GM12878 (cell line): ENCODE data around the gene IREB2. TPM values are rescaled to one million over a fixed set of nuclear protein-coding genes. Genes with fewer than 3 reads are reported as not detected.

Source experiments
- ATAC-seq: fragments of 200-7000 bp; cut with Tn5 transposase; 3 replicates; pipeline ENCODE4 v1.9.1; 2020; ENCODE audit warnings: mild to moderate bottlenecking, moderate library complexity
- BruUV-seq: library from RNA; stranded (reverse); fragments of 400-500 nt; replicated peaks from 2 replicates; lab custom pipeline; 2021; lab: Mats Ljungman, UMichigan
- CTCF ChIA-PET: fragments of 300-600 bp; sonication (Branson Sonifier 250); formaldehyde crosslinking; extraction: SDS; loops from one replicate; lab custom pipeline; 2021; ENCODE audit warnings: inconsistent platforms; lab: Yijun Ruan, JAX
- POLR2A ChIA-PET: fragments of 350-600 bp; formaldehyde crosslinking; extraction: SDS; loops from one replicate; lab custom pipeline; 2021; ENCODE audit warnings: inconsistent platforms; lab: Charles Lee
- RAD21 ChIA-PET: fragments of 300-600 bp; sonication (Branson Sonifier 250); formaldehyde crosslinking; loops from one replicate; lab custom pipeline; 2023; ENCODE audit warnings: antibody characterized with exemption; ENCODE audit not compliant: unreplicated experiment; lab: Charles Lee
- SMC1A ChIA-PET: fragments of 300-600 bp; sonication (Branson Sonifier 250); formaldehyde crosslinking; loops from one replicate; lab custom pipeline; 2023; ENCODE audit not compliant: unreplicated experiment, uncharacterized antibody; lab: Charles Lee
- DNase-seq: peaks from one replicate; pipeline ENCODE4 v3.0.0-alpha.2; 2011; ENCODE audit warnings: low read depth, low spot score
- FAIRE-seq: peaks from 3 replicates; lab custom pipeline; 2011; peaks lifted over from hg19 to GRCh38; lab: Jason Lieb, UNC
- H2AFZ ChIP-seq: 2 replicates; pipeline ENCODE4 v1.6.0; 2011; ENCODE audit warnings: low read depth, low read length, control low read depth; ENCODE audit not compliant: control insufficient read depth
- H3K27ac ChIP-seq: 2 replicates; pipeline ENCODE4 v1.5.1; 2011; ENCODE audit warnings: control low read depth; ENCODE audit not compliant: control insufficient read depth, insufficient read depth
- H3K27me3 ChIP-seq, 2 experiments: replicated peaks in 1 of 2; 2 replicates each; pipeline versions ENCODE4 v1.6.0 to v1.6.1; 2011; ENCODE audit warnings: low read length in 1 of 2; ENCODE audit not compliant: control insufficient read depth in 2 of 2, insufficient read depth in 2 of 2
- H3K36me3 ChIP-seq, 2 experiments: 2 replicates each; pipeline ENCODE4 v1.5.1; 2011; ENCODE audit warnings: low read length in 1 of 2; ENCODE audit not compliant: control insufficient read depth in 2 of 2, insufficient read depth in 2 of 2
- H3K4me1 ChIP-seq: 2 replicates; pipeline ENCODE4 v1.6.1; 2011; ENCODE audit warnings: mild to moderate bottlenecking, low read length, moderate library complexity, mixed read lengths; ENCODE audit not compliant: control insufficient read depth, insufficient read depth
- H3K4me2 ChIP-seq: 2 replicates; pipeline ENCODE4 v1.6.0; 2011; ENCODE audit warnings: control low read depth; ENCODE audit not compliant: control insufficient read depth, insufficient read depth
- H3K4me3 ChIP-seq: fragments of 200-600 bp; sonication (generic); 2 replicates; pipeline ENCODE4 v1.5.1; 2016
- H3K79me2 ChIP-seq: 2 replicates; pipeline ENCODE4 v1.6.0; 2011; ENCODE audit warnings: low read length; ENCODE audit not compliant: control insufficient read depth, insufficient read depth
- H3K9ac ChIP-seq: 2 replicates; pipeline ENCODE4 v1.8.0; 2011; ENCODE audit warnings: low read length, control low read depth, mixed read lengths; ENCODE audit not compliant: control insufficient read depth, insufficient read depth
- H3K9me3 ChIP-seq: replicated peaks from 3 replicates; pipeline ENCODE4 v1.5.1; 2011; ENCODE audit warnings: mild to moderate bottlenecking, low read length; ENCODE audit not compliant: control insufficient read depth, insufficient read depth
- H4K20me1 ChIP-seq: 2 replicates; pipeline ENCODE4 v1.6.0; 2011; ENCODE audit not compliant: control insufficient read depth, insufficient read depth
- BACH1 ChIP-seq: fragments of 450-650 bp; IDR thresholded peaks from 2 replicates; pipeline ENCODE4 v1.6.1; 2017; ENCODE audit warnings: mild to moderate bottlenecking, borderline replicate concordance
- BHLHE40 ChIP-seq, 2 experiments: fragments of 450-650 bp in 1 of 2; IDR thresholded peaks; 2 replicates each; pipeline ENCODE4 v1.6.1; 2011 to 2017; ENCODE audit warnings: low read depth in 2 of 2, borderline replicate concordance in 1 of 2, improper control_type of control experiment in 1 of 2, low read length in 1 of 2, mild to moderate bottlenecking in 1 of 2
- IRF4 ChIP-seq: IDR thresholded peaks from 2 replicates; pipeline ENCODE4 v1.6.1; 2011; ENCODE audit warnings: low read depth, low read length
- JUND ChIP-seq: IDR thresholded peaks from 2 replicates; pipeline ENCODE4 v1.6.1; 2012; ENCODE audit warnings: low read depth, mild to moderate bottlenecking, low read length, improper control_type of control experiment, moderate library complexity
- KAT2A ChIP-seq: conservative IDR thresholded peaks from 2 replicates; pipeline ENCODE4 v1.6.1; 2011; ENCODE audit warnings: low read depth, low read length; ENCODE audit not compliant: control insufficient read depth
- KDM1A ChIP-seq: fragments of 200-600 bp; sonication (generic); IDR thresholded peaks from 2 replicates; pipeline ENCODE4 v1.6.1; 2016; ENCODE audit warnings: borderline replicate concordance
- LARP7 ChIP-seq: fragments of 450-650 bp; IDR thresholded peaks from 2 replicates; pipeline ENCODE4 v1.6.1; 2017; ENCODE audit warnings: mild to moderate bottlenecking
- MXI1 ChIP-seq: fragments of 150-350 bp; IDR thresholded peaks from 2 replicates; pipeline ENCODE4 v1.6.1; 2011; ENCODE audit warnings: low read depth, mild to moderate bottlenecking, inconsistent platforms, low read length, improper control_type of control experiment
- MYC ChIP-seq: IDR thresholded peaks from 2 replicates; pipeline ENCODE4 v1.6.1; 2011; ENCODE audit warnings: mild to moderate bottlenecking, low read length, moderate library complexity, inconsistent platforms; ENCODE audit not compliant: insufficient read depth, insufficient replicate concordance, insufficient read length, severe bottlenecking
- NFXL1 ChIP-seq: fragments of 450-650 bp; IDR thresholded peaks from 2 replicates; pipeline ENCODE4 v1.6.1; 2017; ENCODE audit warnings: antibody characterized with exemption, mild to moderate bottlenecking, borderline replicate concordance
- NRF1 ChIP-seq: conservative IDR thresholded peaks from 2 replicates; pipeline ENCODE4 v1.6.1; 2011; ENCODE audit warnings: mild to moderate bottlenecking, low read depth, low read length, improper control_type of control experiment
- POLR2A ChIP-seq: IDR thresholded peaks from 2 replicates; pipeline ENCODE4 v1.6.1; 2011; ENCODE audit warnings: low read depth, mild to moderate bottlenecking, low read length
- SREBF2 ChIP-seq: IDR thresholded peaks from 2 replicates; pipeline ENCODE4 v1.6.1; 2012; ENCODE audit warnings: mild to moderate bottlenecking, low read length
- ZNF592 ChIP-seq: fragments of 450-650 bp; IDR thresholded peaks from 2 replicates; pipeline ENCODE4 v1.6.1; 2017; ENCODE audit warnings: mild to moderate bottlenecking, moderate library complexity
- WGBS: methylation state at CpG from one replicate; pipeline ENCODE4 v1.1.6; 2016; ENCODE audit warnings: low lambda C conversion rate; ENCODE audit not compliant: insufficient replicate concordance, insufficient coverage; ENCODE audit errors: missing lambda C conversion rate; 5-methylcytosine and 5-hydroxymethylcytosine counted together
- in situ Hi-C: fragments of 300-500 bp; cut with MboI; formaldehyde crosslinking; loops from 9 replicates; pipeline ENCODE4 v1.14.3; 2018; ENCODE audit warnings: mixed read lengths
- intact Hi-C: fragments of 100-400 bp; cut with micrococcal nuclease; formaldehyde crosslinking; loops from one replicate; pipeline ENCODE4 v1.14.2; 2022; ENCODE audit not compliant: unreplicated experiment
- polyA plus RNA-seq, 11 experiments: library from polyadenylated mRNA; depleted of rRNA in 4 of 11; unstranded in 6 of 11; stranded (reverse) in 5 of 11; fragments of >200 nt; fragmentation: Nextera tagmentation in 4 of 11; fragmentation: Illumina TruSeq in 1 of 11; extraction: Ambion mirVana in 4 of 11; extraction: Trizol in 1 of 11; gene quantifications; 1 replicate in 1 of 11; 2 replicates in 10 of 11; pipeline versions ENCODE4 v1.2.1 to v1.2.3, GENCODE V29; 2011 to 2016; ENCODE audit warnings: inconsistent platforms in 2 of 11, missing spikeins in 2 of 11, low read depth in 1 of 11
- total RNA-seq, 4 experiments: library from RNA; depleted of rRNA in 3 of 4; stranded (reverse); fragments of >200 nt in 3 of 4; fragmentation: Illumina TruSeq in 1 of 4; extraction: Trizol in 1 of 4; gene quantifications; 2 replicates each; pipeline versions ENCODE4 v1.2.1 to v1.2.3, GENCODE V29; 2013 to 2021
- TF ChIP-seq, protein P1 (sequence below): fragments of 450-650 bp; IDR thresholded peaks from 2 replicates; pipeline ENCODE4 v1.6.1; 2017; ENCODE audit warnings: mild to moderate bottlenecking, moderate library complexity

IREB2 gene
- total and polyA plus RNA-seq, 10 of the 15 experiments (the other 5 are each of a cell fraction or from before 2014, with no cell fraction given): 13.0 to 52.4 (median 24.4) TPM

GRCh38 chr15:78418686-78419085, 19.3 kb upstream of the IREB2 start:
- ChIA-PET SMC1A (interaction anchor here (1.1 to 1.2 kb wide), 2 partner anchors 26 to 53 kb away, joined by 3 read pairs; no protein-coding TSS in a partner anchor), RAD21 (interaction anchor here (0.7 kb wide), 1 partner anchor 559 kb away, joined by 3 read pairs; no protein-coding TSS in a partner anchor), POLR2A (no interaction called here), CTCF (interaction anchor here (0.7 to 10.6 kb wide), 5 partner anchors 10 to 223 kb away, joined by 3 to 175 read pairs (median 3); no protein-coding TSS in a partner anchor)
- no peaks in the 10 kb centered on the region for H3K4me1 ChIP-seq
- no peaks in the 10 kb centered on the region for H3K79me2 ChIP-seq
- no peak overlapping the region for H3K4me2 ChIP-seq
- in situ Hi-C loops (loop anchor here (10.0 kb wide), 1 partner anchor 104 kb away; no protein-coding TSS in a partner anchor), intact Hi-C loops (no loop called here)
- BruUV-seq: no TSS peak
- no peaks in the 10 kb centered on the region for H4K20me1 ChIP-seq
- FAIRE-seq: no peak
- TF ChIP-seq BACH1 (no peak), MYC (no peak), LARP7 (no peak), NFXL1 (no peak), IRF4 (no peak), POLR2A (no peak), KAT2A (no peak), SREBF2 (no peak), ZNF592 (no peak), KDM1A (no peak), JUND (no peak), MXI1 (no peak), NRF1 (no peak), BHLHE40 (IDR thresholded peaks at IDR 0.05; ENCODE audit: borderline replicate concordance in 1 of 2, low read depth in 2 of 2, low read length in 1 of 2) (no peak)
- TF ChIP-seq, protein P1, sequence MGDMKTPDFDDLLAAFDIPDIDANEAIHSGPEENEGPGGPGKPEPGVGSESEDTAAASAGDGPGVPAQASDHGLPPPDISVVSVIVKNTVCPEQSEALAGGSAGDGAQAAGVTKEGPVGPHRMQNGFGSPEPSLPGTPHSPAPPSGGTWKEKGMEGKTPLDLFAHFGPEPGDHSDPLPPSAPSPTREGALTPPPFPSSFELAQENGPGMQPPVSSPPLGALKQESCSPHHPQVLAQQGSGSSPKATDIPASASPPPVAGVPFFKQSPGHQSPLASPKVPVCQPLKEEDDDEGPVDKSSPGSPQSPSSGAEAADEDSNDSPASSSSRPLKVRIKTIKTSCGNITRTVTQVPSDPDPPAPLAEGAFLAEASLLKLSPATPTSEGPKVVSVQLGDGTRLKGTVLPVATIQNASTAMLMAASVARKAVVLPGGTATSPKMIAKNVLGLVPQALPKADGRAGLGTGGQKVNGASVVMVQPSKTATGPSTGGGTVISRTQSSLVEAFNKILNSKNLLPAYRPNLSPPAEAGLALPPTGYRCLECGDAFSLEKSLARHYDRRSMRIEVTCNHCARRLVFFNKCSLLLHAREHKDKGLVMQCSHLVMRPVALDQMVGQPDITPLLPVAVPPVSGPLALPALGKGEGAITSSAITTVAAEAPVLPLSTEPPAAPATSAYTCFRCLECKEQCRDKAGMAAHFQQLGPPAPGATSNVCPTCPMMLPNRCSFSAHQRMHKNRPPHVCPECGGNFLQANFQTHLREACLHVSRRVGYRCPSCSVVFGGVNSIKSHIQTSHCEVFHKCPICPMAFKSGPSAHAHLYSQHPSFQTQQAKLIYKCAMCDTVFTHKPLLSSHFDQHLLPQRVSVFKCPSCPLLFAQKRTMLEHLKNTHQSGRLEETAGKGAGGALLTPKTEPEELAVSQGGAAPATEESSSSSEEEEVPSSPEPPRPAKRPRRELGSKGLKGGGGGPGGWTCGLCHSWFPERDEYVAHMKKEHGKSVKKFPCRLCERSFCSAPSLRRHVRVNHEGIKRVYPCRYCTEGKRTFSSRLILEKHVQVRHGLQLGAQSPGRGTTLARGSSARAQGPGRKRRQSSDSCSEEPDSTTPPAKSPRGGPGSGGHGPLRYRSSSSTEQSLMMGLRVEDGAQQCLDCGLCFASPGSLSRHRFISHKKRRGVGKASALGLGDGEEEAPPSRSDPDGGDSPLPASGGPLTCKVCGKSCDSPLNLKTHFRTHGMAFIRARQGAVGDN: no peak
- 56% methylated on average over 9 of the region's 9 CpGs for WGBS
- DNase-seq: no peak
- no peak overlapping the region for H3K9ac ChIP-seq
- no peaks in the 10 kb centered on the region for H3K9me3 ChIP-seq
- H3K27me3 ChIP-seq: no peaks in the 10 kb centered on the region; a peak in 1 of 4 replicates
- no peak overlapping the region for H3K4me3 ChIP-seq
- H3K27ac ChIP-seq: no peak overlapping the region
- no peak overlapping the region for H2AFZ ChIP-seq
- ATAC-seq: no peak
- H3K36me3 ChIP-seq: no peaks in the 10 kb centered on the region
